Gastroesophageal sphincter (tissue), 4 donors: Measurements from ENCODE around the gene TMEM108. TPM values are rescaled to one million over a fixed set of nuclear protein-coding genes. Genes with fewer than 3 reads are reported as not detected.

ENCODE experiments used
- ATAC-seq: fragments of 150-250 bp; one replicate; pipeline ENCODE4 v1.9.1; 2016; ENCODE audit warnings: mild to moderate bottlenecking, moderate library complexity
- H3K27ac ChIP-seq, 4 donors: fragments of 200-600 bp; sonication (generic) in 3 of 4; 1 replicate in 3 of 4; 2 replicates in 1 of 4; pipeline ENCODE4 v1.5.1; 2016 to 2019
- H3K27me3 ChIP-seq: fragments of 200-600 bp; sonication (generic); one replicate; pipeline ENCODE4 v1.5.1; 2019
- H3K36me3 ChIP-seq, 2 donors: fragments of 200-600 bp; sonication (generic); one replicate each; pipeline ENCODE4 v1.5.1; 2019; ENCODE audit warnings: control low read depth in 1 of 2
- H3K4me1 ChIP-seq, 3 donors: fragments of 200-600 bp; sonication (generic); 1 replicate in 2 of 3; 2 replicates in 1 of 3; pipeline ENCODE4 v1.5.1; 2016 to 2019; ENCODE audit warnings: control low read depth in 2 of 3
- H3K4me3 ChIP-seq, 2 donors: fragments of 200-600 bp; sonication (generic); one replicate each; pipeline ENCODE4 v1.5.1; 2019; ENCODE audit warnings: mild to moderate bottlenecking in 1 of 2, moderate library complexity in 1 of 2
- H3K9me3 ChIP-seq, 3 donors: fragments of 200-600 bp; sonication (generic); one replicate each; pipeline ENCODE4 v1.5.1; 2017 to 2019; ENCODE audit warnings: control low read depth in 2 of 3
- EP300 ChIP-seq: sonication (generic); formaldehyde crosslinking; IDR thresholded peaks from one replicate; pipeline ENCODE4 v1.6.1; 2017; ENCODE audit warnings: antibody characterized with exemption, mild to moderate bottlenecking
- POLR2A ChIP-seq, 2 donors: fragments of 450-650 bp; IDR thresholded peaks; one replicate each; pipeline ENCODE4 v1.6.1; 2017; ENCODE audit warnings: antibody characterized with exemption in 2 of 2, mild to moderate bottlenecking in 2 of 2, moderate library complexity in 1 of 2
- POLR2AphosphoS5 ChIP-seq: sonication (generic); formaldehyde crosslinking; IDR thresholded peaks from one replicate; pipeline ENCODE4 v1.6.1; 2017; ENCODE audit warnings: antibody characterized with exemption
- WGBS, 2 donors: methylation state at CpG; one replicate each; pipeline ENCODE4 v1.1.5; 2018; ENCODE audit warnings: low coverage in 1 of 2; 5-methylcytosine and 5-hydroxymethylcytosine counted together
- total RNA-seq, 4 donors: library from RNA; depleted of rRNA; stranded (reverse); fragments of >200 nt; gene quantifications; one replicate each; pipeline ENCODE4 v1.1.0, GENCODE V29; 2016
- TF ChIP-seq, protein P1 (sequence below), 4 experiments: fragments of 200-600 bp in 2 of 4; fragments of 450-650 bp in 2 of 4; sonication (generic) in 1 of 4; IDR thresholded peaks; one replicate each; pipeline ENCODE4 v1.5.1; 2017 to 2019; ENCODE audit warnings: antibody characterized with exemption in 4 of 4, mild to moderate bottlenecking in 2 of 4, moderate library complexity in 2 of 4

The TMEM108 gene
- total RNA-seq, 4 donors from 2014 or later = 2.7 to 7.3 (median 4.1) TPM

GRCh38 chr3:133032301-133032700 lies 5.9 kb upstream of the TMEM108 start:
- 85 to 86% methylated on average over 3 of the region's 3 CpGs for WGBS, 2 donors
- no peaks in the 10 kb centered on the region for H3K4me1 ChIP-seq
- H3K27ac ChIP-seq = no peak overlapping the region
- no peak overlapping the region for H3K4me3 ChIP-seq
- H3K27me3 ChIP-seq = peaks cover 17% of the 10 kb centered on the region
- no peak for ATAC-seq
- H3K9me3 ChIP-seq = no peaks in the 10 kb centered on the region
- no peaks in the 10 kb centered on the region for H3K36me3 ChIP-seq
- TF ChIP-seq POLR2A (IDR thresholded peaks at IDR 0.05) = no peak
- TF ChIP-seq POLR2AphosphoS5 = no peak
- TF ChIP-seq EP300 = no peak
- TF ChIP-seq, protein P1, sequence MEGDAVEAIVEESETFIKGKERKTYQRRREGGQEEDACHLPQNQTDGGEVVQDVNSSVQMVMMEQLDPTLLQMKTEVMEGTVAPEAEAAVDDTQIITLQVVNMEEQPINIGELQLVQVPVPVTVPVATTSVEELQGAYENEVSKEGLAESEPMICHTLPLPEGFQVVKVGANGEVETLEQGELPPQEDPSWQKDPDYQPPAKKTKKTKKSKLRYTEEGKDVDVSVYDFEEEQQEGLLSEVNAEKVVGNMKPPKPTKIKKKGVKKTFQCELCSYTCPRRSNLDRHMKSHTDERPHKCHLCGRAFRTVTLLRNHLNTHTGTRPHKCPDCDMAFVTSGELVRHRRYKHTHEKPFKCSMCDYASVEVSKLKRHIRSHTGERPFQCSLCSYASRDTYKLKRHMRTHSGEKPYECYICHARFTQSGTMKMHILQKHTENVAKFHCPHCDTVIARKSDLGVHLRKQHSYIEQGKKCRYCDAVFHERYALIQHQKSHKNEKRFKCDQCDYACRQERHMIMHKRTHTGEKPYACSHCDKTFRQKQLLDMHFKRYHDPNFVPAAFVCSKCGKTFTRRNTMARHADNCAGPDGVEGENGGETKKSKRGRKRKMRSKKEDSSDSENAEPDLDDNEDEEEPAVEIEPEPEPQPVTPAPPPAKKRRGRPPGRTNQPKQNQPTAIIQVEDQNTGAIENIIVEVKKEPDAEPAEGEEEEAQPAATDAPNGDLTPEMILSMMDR (IDR thresholded peaks at IDR 0.05) = no peak

DNA sequence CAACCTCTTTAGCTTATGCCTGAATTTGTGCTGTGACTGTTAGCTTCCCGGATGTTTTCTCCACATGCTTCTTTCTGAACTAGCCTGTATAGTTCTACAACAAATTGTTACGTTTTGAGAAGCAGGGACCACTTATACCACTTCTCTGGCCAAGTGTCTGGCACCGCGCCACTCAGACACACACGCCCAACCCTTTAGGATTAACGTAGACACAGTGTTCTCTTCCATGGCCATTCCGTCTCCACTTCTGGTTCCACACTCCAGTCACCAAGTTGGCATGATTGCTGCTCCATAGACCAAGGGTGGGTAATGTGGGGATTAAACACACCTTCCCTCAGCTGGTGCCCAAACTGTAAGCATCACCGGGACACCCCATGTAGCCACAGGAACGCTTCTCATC lies 755 bp upstream of the TMEM108 start:
- ATAC-seq = no peak
- Histone ChIP-seq H3K27ac (no peak overlapping the region), H3K4me1 (peaks cover 0 to 51% (median 0%) of the 10 kb centered on the region in 3 donors), H3K36me3 (no peaks in the 10 kb centered on the region), H3K9me3 (no peaks in the 10 kb centered on the region), H3K4me3 (peak overlapping the region; percentile 37 to 79), H3K27me3 (peaks cover 23% of the 10 kb centered on the region)
- TF ChIP-seq, protein P1 (IDR thresholded peaks at IDR 0.05) = no peak
- no peak for TF ChIP-seq POLR2AphosphoS5
- WGBS, 2 donors = 75 to 100% methylated on average over 1 to 5 of the region's 9 CpGs

GRCh38 chr3:133038731-133039375 lies 662 bp downstream of the TMEM108 start:
- Histone ChIP-seq H3K4me1 (peaks cover 0 to 57% (median 0%) of the 10 kb centered on the region in 3 donors), H3K36me3 (no peaks in the 10 kb centered on the region), H3K27me3 (peaks cover 23% of the 10 kb centered on the region), H3K9me3 (no peaks in the 10 kb centered on the region), H3K4me3 (peak overlapping the region; percentile 37 to 79), H3K27ac (peak overlapping the region in 3 of 4 donors; percentile 69 to 84 (median 80))
- ATAC-seq = peak; percentile 22
- WGBS, 2 donors = 0 to 12% methylated on average over 8 to 9 of the region's 31 CpGs
- TF ChIP-seq POLR2AphosphoS5 = no peak
- no peak for TF ChIP-seq POLR2A (IDR thresholded peaks at IDR 0.05)
- TF ChIP-seq, protein P1 (IDR thresholded peaks at IDR 0.05) = no peak
- no peak for TF ChIP-seq EP300

- H3K27ac ChIP-seq = peak overlapping the region in 3 of 4 donors; percentile 0 to 71 (median 58)
Observed at GRCh38 chr3:133040696-133041523, 2.7 kb downstream of the TMEM108 start.

More at GRCh38 chr3:133040696-133041523, 2.7 kb downstream of the TMEM108 start:
- ATAC-seq = peak; percentile 69
- TF ChIP-seq POLR2AphosphoS5 = peak; percentile 15
- no peak for TF ChIP-seq POLR2A (IDR thresholded peaks at IDR 0.05)
- TF ChIP-seq, protein P1 (IDR thresholded peaks at IDR 0.05) = peak; percentile 39 to 84 (median 74)
- Histone ChIP-seq H3K4me3 (no peak overlapping the region), H3K27me3 (peaks cover 23% of the 10 kb centered on the region), H3K36me3 (peaks cover 0 to 4% of the 10 kb centered on the region in 2 donors), H3K4me1 (peaks cover 0 to 57% (median 0%) of the 10 kb centered on the region in 3 donors), H3K9me3 (no peaks in the 10 kb centered on the region)
- 23 to 36% methylated on average over 4 to 6 of the region's 6 CpGs for WGBS, 2 donors
